HG03139 (cell line): ENCODE measurements around the gene NRCAM.
"Not testable (repeated sequence)": the region's sequence is repeated elsewhere in the genome, so short reads cannot be mapped to it uniquely, and the experiment has no call there.

Source experiments
- ATAC-seq: cut with Tn5 transposase; IDR thresholded peaks from one replicate; pipeline ENCODE4 v1.9.1; 2021; ENCODE audit not compliant: unreplicated experiment

Gene NRCAM

GRCh38 chr7:108348913-108349312, 107.3 kb downstream of the NRCAM start:
- ATAC-seq = no peak

- no peak for ATAC-seq
These were observed 108.6 kb downstream of the NRCAM start for GRCh38 chr7:108347616-108348015.

GRCh38 chr7:108345710-108346336, 110.4 kb downstream of the NRCAM start:
- ATAC-seq = no peak

DNA sequence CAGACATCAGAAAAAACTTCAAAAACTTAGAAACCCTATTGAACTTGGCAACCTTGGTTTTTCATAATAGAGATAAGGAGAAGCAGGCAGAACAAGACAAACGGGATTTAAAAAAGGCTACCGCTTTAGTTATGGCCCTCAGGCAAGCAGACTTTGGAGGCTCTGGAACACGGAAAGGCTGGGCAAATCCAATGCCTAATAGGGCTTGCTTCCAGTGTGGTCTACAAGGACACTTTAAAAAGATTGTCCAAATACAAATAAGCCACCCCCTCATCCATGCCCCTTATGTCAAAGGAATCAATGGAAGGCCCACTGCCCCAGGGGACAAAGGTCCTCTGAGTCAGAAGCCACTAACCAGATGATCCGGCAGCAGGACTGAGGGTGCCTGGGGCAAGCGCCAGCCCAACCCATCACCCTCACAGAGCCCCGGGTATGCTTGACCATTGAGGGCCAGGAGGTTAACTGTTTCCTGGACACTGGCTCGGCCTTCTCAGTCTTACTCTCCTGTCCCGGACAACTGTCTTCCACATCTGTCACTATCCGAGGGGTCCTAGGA, 115.3 kb downstream of the NRCAM start:
- ATAC-seq = no peak

DNA sequence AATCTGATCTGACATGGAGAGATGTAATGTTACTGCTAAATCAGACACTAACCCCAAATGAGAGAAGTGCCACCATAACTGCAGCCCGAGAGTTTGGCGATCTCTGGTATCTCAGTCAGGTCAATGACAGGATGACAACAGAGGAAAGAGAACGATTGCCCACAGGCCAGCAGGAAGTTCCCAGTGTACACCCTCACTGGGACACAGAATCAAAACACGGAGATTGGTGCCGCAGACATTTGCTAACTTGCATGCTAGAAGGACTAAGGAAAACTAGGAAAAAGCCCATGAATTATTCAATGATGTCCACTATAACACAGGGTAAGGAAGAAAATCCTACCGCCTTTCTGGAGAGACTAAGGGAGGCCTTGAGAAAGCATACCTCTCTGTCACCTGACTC, 115.8 kb downstream of the NRCAM start:
- not testable (repeated sequence) for ATAC-seq

GRCh38 chr7:108335269-108335918, 120.8 kb downstream of the NRCAM start:
- no peak for ATAC-seq

DNA sequence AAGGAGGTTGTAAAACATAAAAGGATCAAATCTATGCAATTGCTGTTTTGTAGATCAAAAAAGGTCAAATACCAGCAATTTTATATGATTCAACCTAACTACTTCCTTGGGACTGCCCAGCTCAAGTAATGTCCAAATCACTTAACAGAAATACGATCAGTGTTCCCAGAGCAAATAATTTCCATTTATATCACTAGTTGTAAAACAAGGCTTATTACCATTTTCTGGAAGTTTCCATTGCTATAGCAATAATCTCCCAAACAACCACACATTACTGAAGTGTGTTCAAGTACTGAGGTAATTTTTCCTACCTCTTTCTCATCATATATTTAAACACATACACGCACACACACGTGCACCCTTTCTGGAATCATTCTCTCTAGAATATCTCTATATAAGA, 123.3 kb downstream of the NRCAM start:
- ATAC-seq = no peak

- ATAC-seq = no peak
These were observed 124.3 kb downstream of the NRCAM start for GRCh38 chr7:108331971-108332370.

DNA sequence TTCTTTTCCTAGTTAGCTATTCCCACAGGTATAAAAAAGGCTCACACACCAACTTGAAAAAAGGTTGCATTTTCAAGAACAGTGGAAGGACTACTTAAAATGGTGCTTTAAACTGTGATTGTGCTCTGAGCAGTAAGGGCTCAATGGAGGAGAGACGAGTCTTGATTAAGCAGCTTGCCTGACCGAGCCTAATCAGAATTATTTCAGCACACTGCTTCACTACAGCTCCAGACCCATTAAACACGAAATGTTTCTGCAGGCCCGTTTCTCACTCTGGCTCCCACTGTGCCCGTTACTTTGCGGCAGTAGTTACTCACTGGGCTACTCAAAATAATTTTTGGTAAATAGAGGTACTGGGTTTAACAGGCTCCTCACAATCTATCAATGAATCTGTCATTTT, 126.0 kb downstream of the NRCAM start:
- no peak for ATAC-seq

DNA sequence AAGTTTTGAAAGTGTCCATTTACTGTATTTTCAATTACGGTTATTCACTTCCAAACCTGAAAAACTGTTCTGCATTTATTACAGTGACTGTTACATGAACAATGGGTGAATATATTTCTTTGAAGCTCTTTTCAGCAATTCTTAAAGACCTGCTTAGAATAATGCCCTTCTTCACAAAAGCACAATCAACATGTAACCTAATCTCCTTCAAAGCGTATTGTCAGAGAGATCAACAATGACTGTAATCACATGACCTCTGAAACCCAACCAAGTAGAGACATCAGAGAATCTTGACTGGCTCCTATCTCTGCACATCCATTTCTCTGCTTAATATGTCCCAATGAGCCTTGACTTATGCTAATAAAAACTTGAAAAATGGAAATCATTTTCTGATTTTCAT, 126.7 kb downstream of the NRCAM start:
- no peak for ATAC-seq

DNA sequence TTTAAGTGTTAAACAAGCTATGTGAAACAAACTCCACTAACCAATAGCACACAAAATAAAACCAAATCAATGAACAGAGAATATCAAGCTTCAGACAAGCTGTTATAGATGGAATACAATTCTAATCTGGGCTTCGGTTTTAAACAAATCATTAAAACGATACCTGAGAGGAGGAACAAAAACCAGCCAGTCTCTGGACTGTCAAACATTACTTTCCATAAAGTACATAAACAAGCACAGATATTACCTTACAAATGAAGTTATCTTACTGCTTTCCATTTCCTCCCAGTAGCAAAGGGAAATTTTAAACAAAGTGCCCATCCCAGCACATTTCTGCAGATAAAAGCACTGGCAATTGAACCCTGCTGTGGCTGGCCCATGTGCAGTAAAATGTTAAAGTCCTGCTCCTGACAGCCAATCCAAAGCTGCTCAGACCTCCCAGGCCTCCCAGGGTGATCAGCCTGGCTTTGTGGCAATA, 128.0 kb downstream of the NRCAM start:
- ATAC-seq = peak; percentile 59

GRCh38 chr7:108327353-108327752, 128.9 kb downstream of the NRCAM start:
- no peak for ATAC-seq

DNA sequence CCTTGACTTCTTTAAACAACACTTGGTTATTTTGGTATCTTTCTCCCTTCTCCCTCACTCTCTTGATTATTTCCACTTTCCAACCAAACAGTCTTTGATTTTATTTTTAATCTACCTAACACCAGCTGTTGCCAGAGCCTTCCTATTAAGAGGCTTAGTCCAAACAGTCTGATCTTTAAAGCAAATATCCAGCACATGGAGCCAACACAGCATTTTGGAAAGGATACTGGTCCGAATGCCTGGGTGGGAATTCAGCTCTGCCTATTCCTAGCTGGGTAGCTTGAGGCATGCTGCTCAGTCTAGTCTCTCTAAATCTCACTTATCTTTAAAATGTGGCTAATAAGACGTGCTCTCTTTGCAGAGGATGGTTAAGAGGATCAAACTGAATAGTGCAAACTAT, 129.3 kb downstream of the NRCAM start:
- no peak for ATAC-seq

DNA sequence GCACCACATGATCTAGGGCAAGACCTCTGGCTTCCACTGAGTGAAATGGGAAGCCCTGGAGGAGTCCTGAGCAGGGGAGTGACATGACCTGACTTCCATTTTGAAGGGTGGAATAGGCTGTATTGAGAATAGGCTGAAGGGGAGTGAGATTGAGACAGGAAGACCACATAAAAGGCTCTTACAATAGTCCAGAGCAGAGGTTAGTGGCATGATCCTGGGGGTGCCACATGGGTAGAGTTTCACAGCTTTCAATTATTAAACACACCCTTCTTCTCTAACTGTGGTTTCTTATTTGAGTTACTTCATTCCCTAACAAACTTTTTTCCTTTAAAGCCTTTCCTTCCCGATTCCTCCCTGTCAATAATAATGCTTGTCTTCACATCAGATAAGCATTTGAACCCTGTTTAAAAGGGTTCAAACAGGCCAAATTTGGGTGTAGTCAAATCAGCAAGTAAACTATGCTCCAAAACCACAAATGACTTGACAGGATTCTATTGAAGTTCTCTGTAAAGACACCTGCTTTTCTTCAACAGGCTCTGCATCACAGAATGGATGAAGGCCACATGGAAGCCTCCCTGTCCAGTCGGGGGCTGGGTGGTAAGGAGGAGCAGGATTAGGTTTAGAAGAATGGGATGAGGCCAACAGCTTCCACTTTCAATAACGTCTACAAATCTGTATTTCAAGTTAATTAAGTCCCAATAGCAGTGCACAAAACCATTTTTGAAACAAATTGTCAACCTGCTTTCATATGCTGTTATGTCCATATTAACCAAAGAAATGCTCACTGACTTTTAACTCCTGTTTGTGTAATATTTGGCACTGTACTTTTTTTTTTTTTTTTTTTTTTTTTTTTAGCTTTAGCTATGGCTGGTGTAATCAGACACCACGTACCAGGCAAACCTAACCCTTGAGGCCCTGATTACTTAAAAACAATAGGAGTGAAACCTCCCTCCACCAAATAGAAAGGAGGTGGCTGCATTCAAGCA, 131.9 kb downstream of the NRCAM start:
- no peak for ATAC-seq

- ATAC-seq = no peak
These were observed 133.1 kb downstream of the NRCAM start for GRCh38 chr7:108322925-108323832.

DNA sequence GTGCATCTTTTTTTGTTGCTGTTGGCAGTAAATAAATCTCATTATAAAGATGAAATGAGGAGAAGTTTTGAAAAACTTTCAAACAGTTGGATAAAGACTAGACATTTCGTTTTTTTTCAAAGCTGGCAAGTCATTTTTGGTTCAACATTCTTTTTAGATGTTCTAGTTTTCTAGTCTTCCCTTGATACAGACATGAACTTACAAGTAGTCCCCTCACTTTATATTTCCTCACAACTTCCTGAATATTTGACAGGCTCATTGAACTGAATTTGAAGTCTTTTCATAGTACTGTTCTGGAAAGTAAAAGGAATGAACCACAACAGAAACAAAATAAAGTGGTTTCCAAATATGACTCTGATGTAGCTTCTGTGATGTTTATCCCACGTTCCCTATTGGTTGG, 134.2 kb downstream of the NRCAM start:
- no peak for ATAC-seq

- ATAC-seq = no peak
These were observed 134.9 kb downstream of the NRCAM start for GRCh38 chr7:108321359-108321758.

DNA sequence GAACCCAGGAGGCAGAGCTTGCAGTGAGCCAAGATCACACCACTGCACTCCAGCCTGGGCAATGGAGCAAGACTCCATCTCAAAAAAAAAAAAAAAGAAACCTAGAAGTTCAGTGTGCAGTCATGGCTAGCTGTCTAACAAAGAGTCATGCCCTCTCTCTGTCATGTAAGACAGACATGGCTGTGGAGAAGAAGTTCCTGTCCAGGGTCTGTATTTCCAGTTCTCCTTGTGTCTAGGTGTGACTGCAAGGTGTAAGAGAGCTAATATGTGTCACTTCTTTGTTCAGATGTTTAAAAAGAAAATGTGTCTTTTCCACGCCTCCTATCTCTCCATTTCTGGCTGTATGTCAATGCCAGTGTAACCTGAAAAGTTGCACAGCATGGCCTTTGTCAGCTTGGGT, 139.5 kb downstream of the NRCAM start:
- no peak for ATAC-seq

DNA sequence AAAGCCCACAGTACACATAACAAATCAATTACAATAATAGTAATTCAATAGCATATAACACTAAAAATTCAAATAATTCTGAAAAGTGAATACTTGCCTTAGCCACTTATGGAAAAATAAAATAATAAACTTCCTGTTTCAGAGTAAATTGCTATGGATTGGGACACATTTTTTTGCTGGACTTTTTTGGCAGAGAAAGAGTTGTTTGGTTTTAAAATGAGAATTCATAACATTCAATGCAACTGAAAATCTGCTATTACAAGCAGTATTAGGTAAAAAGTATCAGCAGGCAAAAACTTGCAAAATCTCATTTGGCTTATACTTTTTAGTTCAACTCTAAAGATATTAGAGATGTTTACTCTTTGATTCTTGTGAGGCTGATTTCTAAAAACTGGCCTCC, 141.7 kb downstream of the NRCAM start:
- ATAC-seq = no peak

DNA sequence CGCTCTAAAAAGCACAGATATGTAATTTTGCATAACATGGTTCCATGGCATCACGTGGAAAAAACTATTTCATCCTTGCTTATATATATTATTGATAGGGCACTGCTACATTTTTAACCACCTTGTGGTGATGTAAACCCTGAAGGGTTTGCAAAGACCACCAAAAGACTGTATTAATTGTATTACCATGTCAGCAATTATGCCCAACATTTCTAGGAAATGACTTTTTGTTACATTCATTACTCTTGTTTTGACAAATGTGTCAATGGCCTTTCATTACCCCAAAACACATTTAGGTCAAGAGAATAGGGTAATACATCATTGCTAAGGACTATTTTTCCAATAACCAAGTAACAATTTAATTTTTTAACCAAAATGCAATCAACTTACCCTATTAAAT, 142.2 kb downstream of the NRCAM start:
- no peak for ATAC-seq
